Gastrocnemius medialis (tissue), 4 donors: ENCODE data around the gene CLEC6A.

Experiments
- CTCF ChIP-seq, 5 experiments: fragments of 450-650 bp in 3 of 5; fragments of 200-600 bp in 2 of 5; sonication (generic) in 2 of 5; IDR thresholded peaks in 4 of 5; conservative IDR thresholded peaks in 1 of 5; 1 replicate in 4 of 5; 2 replicates in 1 of 5; pipeline ENCODE4 v1.5.1; 2016 to 2019; ENCODE audit warnings: antibody characterized with exemption in 5 of 5, mild to moderate bottlenecking in 3 of 5, moderate library complexity in 3 of 5
- POLR2A ChIP-seq, 2 donors: fragments of 450-650 bp; IDR thresholded peaks; one replicate each; pipeline ENCODE4 v1.6.1; 2017; ENCODE audit warnings: antibody characterized with exemption in 2 of 2, mild to moderate bottlenecking in 2 of 2, moderate library complexity in 2 of 2

GRCh38 chr12:8475508-8476203, 19.9 kb downstream of the CLEC6A start:
- TF ChIP-seq POLR2A (IDR thresholded peaks at IDR 0.05) (no peak), CTCF (IDR thresholded peaks at IDR 0.05 in 4 of 5, conservative IDR thresholded peaks at IDR 0.05 in 1 of 5) (no peak)
